ENCODE results near the gene UBE2S. TPM values are rescaled to one million over a fixed set of nuclear protein-coding genes. Genes with fewer than 3 reads are reported as not detected.

Gene UBE2S
- total RNA-seq, 3 donors from 2014 or later (not counting 1 experiment from before 2014, with no cell fraction given): 60.2 to 107 (median 63.9) TPM

GRCh38 chr19:55358493-55358892 is 49.1 kb downstream of the UBE2S start:
- no peaks in the 10 kb centered on the region for H3K36me3 Mint-ChIP-seq
- H3K9me3 Mint-ChIP-seq: no peaks in the 10 kb centered on the region
- peaks cover 0 to 6% of the 10 kb centered on the region in 2 donors for H3K4me1 Mint-ChIP-seq
- peaks cover 10 to 16% of the 10 kb centered on the region in 2 donors for H3K27me3 Mint-ChIP-seq (ENCODE audit: low read depth in 2 of 2)
- H3K27ac Mint-ChIP-seq: no peak overlapping the region
- intact Hi-C loops (cut with micrococcal nuclease): no loop called here
- Histone ChIP-seq H3K9me3 (ENCODE audit: control insufficient read depth, insufficient read depth, low read length) (no peaks in the 10 kb centered on the region), H3K36me3 (ENCODE audit: control insufficient read depth, insufficient read depth, low read length) (no peaks in the 10 kb centered on the region), H3K4me1 (ENCODE audit: control insufficient read depth, insufficient read depth, low read length) (peaks cover 14% of the 10 kb centered on the region), H3K27ac (ENCODE audit: low read length) (no peak overlapping the region), H3K27me3 (ENCODE audit: control insufficient read depth, insufficient read depth, low read length) (peaks cover 8% of the 10 kb centered on the region), H3K4me3 (ENCODE audit: low read length) (no peak overlapping the region)
- 88% methylated on average over 19 of the region's 19 CpGs for WGBS (ENCODE audit: insufficient coverage)
- TF ChIP-seq, protein P1, sequence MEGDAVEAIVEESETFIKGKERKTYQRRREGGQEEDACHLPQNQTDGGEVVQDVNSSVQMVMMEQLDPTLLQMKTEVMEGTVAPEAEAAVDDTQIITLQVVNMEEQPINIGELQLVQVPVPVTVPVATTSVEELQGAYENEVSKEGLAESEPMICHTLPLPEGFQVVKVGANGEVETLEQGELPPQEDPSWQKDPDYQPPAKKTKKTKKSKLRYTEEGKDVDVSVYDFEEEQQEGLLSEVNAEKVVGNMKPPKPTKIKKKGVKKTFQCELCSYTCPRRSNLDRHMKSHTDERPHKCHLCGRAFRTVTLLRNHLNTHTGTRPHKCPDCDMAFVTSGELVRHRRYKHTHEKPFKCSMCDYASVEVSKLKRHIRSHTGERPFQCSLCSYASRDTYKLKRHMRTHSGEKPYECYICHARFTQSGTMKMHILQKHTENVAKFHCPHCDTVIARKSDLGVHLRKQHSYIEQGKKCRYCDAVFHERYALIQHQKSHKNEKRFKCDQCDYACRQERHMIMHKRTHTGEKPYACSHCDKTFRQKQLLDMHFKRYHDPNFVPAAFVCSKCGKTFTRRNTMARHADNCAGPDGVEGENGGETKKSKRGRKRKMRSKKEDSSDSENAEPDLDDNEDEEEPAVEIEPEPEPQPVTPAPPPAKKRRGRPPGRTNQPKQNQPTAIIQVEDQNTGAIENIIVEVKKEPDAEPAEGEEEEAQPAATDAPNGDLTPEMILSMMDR (IDR thresholded peaks at IDR 0.05): no peak
- ATAC-seq (no peak), DNase-seq (no peak)
- H3K4me3 Mint-ChIP-seq: no peak overlapping the region

DNA sequence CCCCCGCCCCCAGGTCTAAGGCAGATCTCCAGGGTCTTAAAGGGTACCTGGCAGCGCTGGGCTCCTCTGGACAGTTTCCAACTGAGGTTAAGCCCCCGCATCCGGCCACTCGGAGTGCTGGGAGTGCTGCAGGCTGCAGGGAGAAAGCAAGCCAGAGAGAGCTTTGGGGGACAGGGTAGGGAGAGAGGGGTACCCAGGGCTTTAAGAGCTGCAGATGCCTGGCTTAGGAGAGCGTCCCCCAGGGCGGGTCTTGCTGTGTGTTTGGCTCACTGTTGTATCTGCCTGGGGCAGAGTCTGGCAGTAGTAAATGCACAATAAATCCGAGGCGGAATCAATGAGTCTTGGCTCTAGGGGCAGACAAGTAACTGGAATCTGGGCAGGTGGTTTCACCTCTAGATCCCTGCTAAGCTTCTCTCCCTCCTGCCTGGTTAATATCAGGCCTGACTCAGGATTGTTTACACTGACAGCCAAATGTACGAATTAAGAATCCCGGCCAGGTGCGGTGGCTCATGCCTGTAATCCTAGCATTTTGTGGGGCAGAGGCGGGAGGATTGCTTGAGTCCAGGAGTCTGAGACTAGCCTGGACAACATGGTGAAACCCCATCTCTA is 52.3 kb downstream of the UBE2S start:
- intact Hi-C loops (cut with micrococcal nuclease): no loop called here
- Mint-ChIP-seq H3K27ac (no peak overlapping the region), H3K27me3 (ENCODE audit: low read depth in 2 of 2) (peaks cover 32 to 40% of the 10 kb centered on the region in 2 donors), H3K4me3 (peak overlapping the region; percentile 6), H3K36me3 (no peaks in the 10 kb centered on the region), H3K9me3 (no peaks in the 10 kb centered on the region), H3K4me1 (peaks cover 4 to 31% of the 10 kb centered on the region in 2 donors)
- WGBS (ENCODE audit: insufficient coverage): 45% methylated on average over 12 of the region's 13 CpGs
- Histone ChIP-seq H3K4me1 (ENCODE audit: control insufficient read depth, insufficient read depth, low read length) (peaks cover 21% of the 10 kb centered on the region), H3K9me3 (ENCODE audit: control insufficient read depth, insufficient read depth, low read length) (no peaks in the 10 kb centered on the region), H3K4me3 (ENCODE audit: low read length) (no peak overlapping the region), H3K36me3 (ENCODE audit: control insufficient read depth, insufficient read depth, low read length) (no peaks in the 10 kb centered on the region), H3K27ac (ENCODE audit: low read length) (no peak overlapping the region), H3K27me3 (ENCODE audit: control insufficient read depth, insufficient read depth, low read length) (peaks cover 28% of the 10 kb centered on the region)
- DNase-seq: peak in 1 of 2 donors; percentile 27
- ATAC-seq: no peak
- TF ChIP-seq, protein P1 (IDR thresholded peaks at IDR 0.05): no peak

GRCh38 chr19:55354698-55355212 is 52.8 kb downstream of the UBE2S start, which contains the start of gene COX6B2:
COX6B2 (minus strand) TSS chr19:55354719; CDS start chr19:55354521, 198 bp downstream.
- H3K4me1 Mint-ChIP-seq: peaks cover 4 to 31% of the 10 kb centered on the region in 2 donors
- H3K9me3 Mint-ChIP-seq: no peaks in the 10 kb centered on the region
- H3K27ac Mint-ChIP-seq: peak within 1 kb of the TSS in 1 of 2 donors; percentile 77
- H3K9me3 ChIP-seq (ENCODE audit: control insufficient read depth, insufficient read depth, low read length): no peaks in the 10 kb centered on the region
- H3K4me3 Mint-ChIP-seq: peak within 1 kb of the TSS; percentile 86
- peak within 1 kb of the TSS; percentile 29 for H3K4me3 ChIP-seq (ENCODE audit: low read length)
- 5% methylated on average over 30 of the region's 43 CpGs for WGBS (ENCODE audit: insufficient coverage)
- intact Hi-C loops (cut with micrococcal nuclease): no loop called here
- TF ChIP-seq, protein P1 (IDR thresholded peaks at IDR 0.05): no peak
- no peaks in the 10 kb centered on the region for H3K36me3 Mint-ChIP-seq
- ATAC-seq (no peak), DNase-seq (no peak)
- H3K36me3 ChIP-seq (ENCODE audit: control insufficient read depth, insufficient read depth, low read length): no peaks in the 10 kb centered on the region
- H3K27me3 ChIP-seq (ENCODE audit: control insufficient read depth, insufficient read depth, low read length): peaks cover 28% of the 10 kb centered on the region
- H3K4me1 ChIP-seq (ENCODE audit: control insufficient read depth, insufficient read depth, low read length): peaks cover 21% of the 10 kb centered on the region
- no peak within 1 kb of the TSS for H3K27ac ChIP-seq (ENCODE audit: low read length)
- peaks cover 32 to 40% of the 10 kb centered on the region in 2 donors for H3K27me3 Mint-ChIP-seq (ENCODE audit: low read depth in 2 of 2)

Measured in natural killer cell (primary cell).